HepG2 (cell line): ENCODE results near the gene DHRS11. TPM values are rescaled to one million over a fixed set of nuclear protein-coding genes. Genes with fewer than 3 reads are reported as not detected.

Experiments
- ATAC-seq: fragments of 200-7000 bp; cut with Tn5 transposase; 3 replicates; pipeline ENCODE4 v1.9.1; 2020; ENCODE audit warnings: mild to moderate bottlenecking, moderate library complexity
- BruUV-seq: library from RNA; stranded (reverse); fragments of 400-500 nt; replicated peaks from 2 replicates; lab custom pipeline; 2021; lab: Mats Ljungman, UMichigan
- CTCF ChIA-PET: fragments of 300-600 bp; formaldehyde crosslinking; extraction: SDS; loops from one replicate; lab custom pipeline; 2021; ENCODE audit warnings: low total read pairs, inconsistent platforms, low intra/inter-chr PET ratio; lab: Yijun Ruan, JAX
- POLR2A ChIA-PET: fragments of 350-600 bp; sonication (Branson Sonifier 250); formaldehyde crosslinking; loops from one replicate; lab custom pipeline; 2020; ENCODE audit warnings: antibody characterized with exemption, inconsistent platforms; lab: Yijun Ruan, JAX
- DNase-seq: peaks from one replicate; pipeline ENCODE4 v3.0.0-alpha.2; 2015; ENCODE audit warnings: low spot score
- FAIRE-seq: peaks from 3 replicates; lab custom pipeline; 2011; peaks lifted over from hg19 to GRCh38; lab: Jason Lieb, UNC
- H2AFZ ChIP-seq: one replicate; pipeline ENCODE4 v1.6.1; 2011; ENCODE audit warnings: low read length, inconsistent platforms
- H3K27ac ChIP-seq: fragments of 300-600 bp; 3 replicates; pipeline ENCODE4 v1.8.0; 2011; ENCODE audit warnings: mixed run types, mild to moderate bottlenecking, mixed read lengths, low read length, inconsistent platforms; ENCODE audit not compliant: insufficient read depth; ENCODE audit errors: extremely low read length
- H3K27me3 ChIP-seq, 2 experiments: fragments of 200-600 bp in 1 of 2; 2 replicates in 1 of 2; 3 replicates in 1 of 2; pipeline versions ENCODE4 v1.6.0 to v1.8.0; 2011; ENCODE audit warnings: low read length in 2 of 2, mild to moderate bottlenecking in 2 of 2, moderate library complexity in 2 of 2, inconsistent platforms in 1 of 2; ENCODE audit not compliant: insufficient read depth in 2 of 2, control insufficient read depth in 1 of 2
- H3K36me3 ChIP-seq, 2 experiments: fragments of 200-600 bp in 1 of 2; replicated peaks in 1 of 2; 2 replicates in 1 of 2; 3 replicates in 1 of 2; pipeline versions ENCODE4 v1.5.1 to v1.8.0; 2011; ENCODE audit warnings: low read length in 2 of 2, inconsistent platforms in 1 of 2; ENCODE audit not compliant: insufficient read depth in 2 of 2, control insufficient read depth in 1 of 2
- H3K4me1 ChIP-seq: 2 replicates; pipeline ENCODE4 v1.5.1; 2012; ENCODE audit warnings: low read length, inconsistent platforms; ENCODE audit not compliant: insufficient read depth
- H3K4me2 ChIP-seq: 2 replicates; pipeline ENCODE4 v1.6.0; 2011; ENCODE audit warnings: low read depth, low read length, inconsistent platforms
- H3K4me3 ChIP-seq, 3 experiments: fragments of 200-600 bp in 1 of 3; sonication (generic), shearing (Covaris generic) in 1 of 3; replicated peaks in 1 of 3; 2 replicates each; pipeline ENCODE4 v1.5.1; 2011 to 2016; ENCODE audit warnings: low read length in 3 of 3, inconsistent platforms in 2 of 3, low read depth in 2 of 3, mild to moderate bottlenecking in 2 of 3, control low read depth in 1 of 3, mixed read lengths in 1 of 3; ENCODE audit not compliant: insufficient read depth in 1 of 3
- H3K79me2 ChIP-seq: one replicate; pipeline ENCODE4 v1.6.1; 2011; ENCODE audit warnings: low read length, inconsistent platforms; ENCODE audit not compliant: insufficient read depth
- H3K9ac ChIP-seq: 2 replicates; pipeline ENCODE4 v1.6.0; 2011; ENCODE audit warnings: mild to moderate bottlenecking, low read depth, low read length, inconsistent platforms; ENCODE audit not compliant: insufficient read depth
- H3K9me3 ChIP-seq: 2 replicates; pipeline ENCODE4 v1.5.1; 2012; ENCODE audit warnings: mild to moderate bottlenecking, low read length
- H4K20me1 ChIP-seq: 2 replicates; pipeline ENCODE4 v1.6.0; 2011; ENCODE audit warnings: inconsistent platforms, mild to moderate bottlenecking, low read length, moderate library complexity; ENCODE audit not compliant: insufficient read depth
- ARHGAP35 ChIP-seq: sonication (generic); formaldehyde crosslinking; IDR thresholded peaks from 2 replicates; pipeline ENCODE4 v1.9.0; 2022; ENCODE audit warnings: mild to moderate bottlenecking, inconsistent platforms, moderate library complexity, missing genetic modification reagents, borderline replicate concordance
- IKZF1 ChIP-seq: fragments of 450-650 bp; IDR thresholded peaks from 2 replicates; pipeline ENCODE4 v1.7.1; 2016
- MTA1 ChIP-seq: sonication (generic); formaldehyde crosslinking; IDR thresholded peaks from 2 replicates; pipeline ENCODE4 v1.4.0; 2020; ENCODE audit warnings: missing genetic modification reagents, mild to moderate bottlenecking, borderline replicate concordance
- RCOR2 ChIP-seq: IDR thresholded peaks from 2 replicates; pipeline ENCODE4 v1.6.1; 2016; ENCODE audit warnings: missing biosample characterization, missing genetic modification reagents
- SIX1 ChIP-seq: sonication (generic); formaldehyde crosslinking; IDR thresholded peaks from 2 replicates; pipeline ENCODE4 v1.4.0; 2020; ENCODE audit warnings: missing genetic modification reagents, borderline replicate concordance
- STAT5B ChIP-seq: sonication (generic); formaldehyde crosslinking; IDR thresholded peaks from 2 replicates; pipeline ENCODE4 v1.4.0; 2020; ENCODE audit warnings: missing genetic modification reagents
- ZNF124 ChIP-seq: sonication (generic); formaldehyde crosslinking; IDR thresholded peaks from 2 replicates; pipeline ENCODE4 v1.4.0; 2020; ENCODE audit warnings: missing genetic modification reagents
- WGBS: methylation state at CpG from one replicate; pipeline ENCODE4 v1.1.6; 2017; ENCODE audit warnings: low lambda C conversion rate; 5-methylcytosine and 5-hydroxymethylcytosine counted together
- in situ Hi-C: cut with HindIII; loops from 2 replicates; pipeline ENCODE4 v1.10.0; 2017; ENCODE audit warnings: low pct_unique_long_range_greater_than_20kb; ENCODE audit not compliant: extremely low pct_ligation_motif_present
- intact Hi-C: fragments of 100-400 bp; cut with micrococcal nuclease; formaldehyde crosslinking; loops from one replicate; pipeline ENCODE4 v1.10.0; 2022; ENCODE audit not compliant: unreplicated experiment
- polyA plus RNA-seq, 8 experiments: library from polyadenylated mRNA; depleted of rRNA in 3 of 8; stranded (reverse) in 7 of 8; unstranded in 1 of 8; fragments of >200 nt; fragmentation: Illumina TruSeq in 4 of 8; extraction: Trizol in 4 of 8; gene quantifications; 2 replicates each; pipeline versions ENCODE4 v1.2.1 to v1.2.3, GENCODE V29; 2011 to 2016; ENCODE audit warnings: low read depth in 4 of 8, missing spikeins in 1 of 8, mixed read lengths in 1 of 8; ENCODE audit not compliant: insufficient read depth in 1 of 8
- total RNA-seq, 5 experiments: library from RNA; depleted of rRNA; stranded (reverse); fragments of >200 nt; fragmentation: Illumina TruSeq; extraction: Trizol; gene quantifications; 2 replicates each; pipeline ENCODE4 v1.2.3, GENCODE V29; 2016; ENCODE audit warnings: low read depth in 1 of 5
- TF ChIP-seq, protein P1 (sequence below): sonication (generic); formaldehyde crosslinking; IDR thresholded peaks from 2 replicates; pipeline ENCODE4 v1.4.0; 2020; ENCODE audit warnings: missing genetic modification reagents

Gene DHRS11
- total and polyA plus RNA-seq, 2 of the 13 experiments (the other 11 are each of a cell fraction or from before 2014, with no cell fraction given): 28.4 to 41.9 TPM

DNA sequence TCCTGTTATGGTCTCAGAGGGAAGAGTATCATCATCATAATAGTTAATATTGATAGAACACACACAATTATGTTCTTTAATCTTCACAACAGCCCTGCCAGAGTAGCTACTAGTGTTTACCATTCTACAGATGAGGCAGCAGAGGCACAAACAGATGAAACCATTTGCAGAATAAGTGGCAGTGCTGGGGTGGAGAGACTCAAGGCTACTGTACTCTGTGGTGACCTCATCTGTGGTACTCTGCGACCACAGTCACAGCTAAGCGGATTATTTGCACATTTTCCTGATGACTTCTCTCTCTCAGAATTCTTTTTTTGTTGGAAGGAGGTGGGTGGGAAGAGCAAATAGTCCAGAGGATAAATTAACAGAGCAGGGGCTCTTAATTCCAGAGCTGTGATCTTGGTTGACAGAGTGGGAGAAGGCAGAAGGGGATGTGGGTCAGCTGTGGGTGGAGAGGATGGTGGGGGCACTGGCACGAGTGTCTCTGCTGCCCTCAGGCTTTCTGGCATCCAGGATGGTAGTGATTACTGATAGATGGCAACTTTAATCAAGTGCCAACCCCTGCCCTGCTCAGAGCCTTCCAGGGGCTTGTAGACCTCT, 51.5 kb downstream of the DHRS11 start:
- Histone ChIP-seq H3K79me2 (no peaks in the 10 kb centered on the region), H3K27ac (no peak overlapping the region), H3K4me2 (no peak overlapping the region), H3K4me3 (no peak overlapping the region), H3K4me1 (no peaks in the 10 kb centered on the region), H4K20me1 (peaks cover 4% of the 10 kb centered on the region; the same call in 1 of the 2 replicates), H3K27me3 (peaks cover 15 to 67% of the 10 kb centered on the region in 2 experiments), H2AFZ (no peak overlapping the region), H3K36me3 (no peaks in the 10 kb centered on the region), H3K9me3 (no peaks in the 10 kb centered on the region), H3K9ac (no peak overlapping the region)
- intact Hi-C loops (no loop called here), in situ Hi-C loops (no loop called here)
- no peak for TF ChIP-seq ZNF124 (CRISPR knock-in tag)
- TF ChIP-seq MTA1 (CRISPR knock-in tag): no peak
- no peak for TF ChIP-seq SIX1 (CRISPR knock-in tag)
- no peak for TF ChIP-seq ARHGAP35 (CRISPR knock-in tag)
- no peak for TF ChIP-seq IKZF1
- ChIA-PET POLR2A (no interaction called here), CTCF (no interaction called here)
- DNase-seq (no peak), ATAC-seq (no peak), FAIRE-seq (no peak)
- no TSS peak for BruUV-seq
- WGBS: 23% methylated on average over 3 of the region's 3 CpGs

- Histone ChIP-seq H3K27me3 (peaks cover 12 to 61% of the 10 kb centered on the region in 2 experiments), H3K36me3 (no peaks in the 10 kb centered on the region), H4K20me1 (peaks cover 4% of the 10 kb centered on the region; the same call in 1 of the 2 replicates), H3K9ac (no peak overlapping the region), H3K4me1 (no peaks in the 10 kb centered on the region), H3K4me3 (no peak overlapping the region), H3K9me3 (no peaks in the 10 kb centered on the region), H2AFZ (no peak overlapping the region)
- FAIRE-seq: no peak
- intact Hi-C loops: no loop called here
- BruUV-seq: no TSS peak
- POLR2A ChIA-PET: no interaction called here
- WGBS: 18% methylated on average over 3 of the region's 3 CpGs
- ATAC-seq: no peak
- TF ChIP-seq RCOR2: no peak
- TF ChIP-seq, protein P1, sequence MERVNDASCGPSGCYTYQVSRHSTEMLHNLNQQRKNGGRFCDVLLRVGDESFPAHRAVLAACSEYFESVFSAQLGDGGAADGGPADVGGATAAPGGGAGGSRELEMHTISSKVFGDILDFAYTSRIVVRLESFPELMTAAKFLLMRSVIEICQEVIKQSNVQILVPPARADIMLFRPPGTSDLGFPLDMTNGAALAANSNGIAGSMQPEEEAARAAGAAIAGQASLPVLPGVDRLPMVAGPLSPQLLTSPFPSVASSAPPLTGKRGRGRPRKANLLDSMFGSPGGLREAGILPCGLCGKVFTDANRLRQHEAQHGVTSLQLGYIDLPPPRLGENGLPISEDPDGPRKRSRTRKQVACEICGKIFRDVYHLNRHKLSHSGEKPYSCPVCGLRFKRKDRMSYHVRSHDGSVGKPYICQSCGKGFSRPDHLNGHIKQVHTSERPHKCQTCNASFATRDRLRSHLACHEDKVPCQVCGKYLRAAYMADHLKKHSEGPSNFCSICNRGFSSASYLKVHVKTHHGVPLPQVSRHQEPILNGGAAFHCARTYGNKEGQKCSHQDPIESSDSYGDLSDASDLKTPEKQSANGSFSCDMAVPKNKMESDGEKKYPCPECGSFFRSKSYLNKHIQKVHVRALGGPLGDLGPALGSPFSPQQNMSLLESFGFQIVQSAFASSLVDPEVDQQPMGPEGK (CRISPR knock-in tag): no peak
- TF ChIP-seq STAT5B (CRISPR knock-in tag): no peak
- TF ChIP-seq, all 625 proteins: peak for 0
- H3K27ac ChIP-seq: no peak overlapping the region
- no peaks in the 10 kb centered on the region for H3K79me2 ChIP-seq
- CTCF ChIA-PET: no interaction called here
- no peak overlapping the region for H3K4me2 ChIP-seq
- no peak for DNase-seq
- in situ Hi-C loops: no loop called here
Measured at GRCh38 chr17:36645422-36645821, 53.7 kb downstream of the DHRS11 start.
